ENCODE results near the gene DNM3.
A peak's percentile ranks its signal among the peaks of the same experiment; 100 is the strongest.

DNM3 gene

GRCh38 chr1:171984850-171985485, 143.7 kb downstream of the DNM3 start:
- no peak for DNase-seq (ENCODE audit: low spot score in 2 of 2)
- Mint-ChIP-seq H3K4me3 (no peak overlapping the region), H3K36me3 (no peaks in the 10 kb centered on the region), H3K4me1 (no peaks in the 10 kb centered on the region), H3K9me3 (no peaks in the 10 kb centered on the region), H3K27ac (no peak overlapping the region)
- peak; percentile 51 for ATAC-seq

GRCh38 chr1:171985639-171986038, 144.3 kb downstream of the DNM3 start:
- Mint-ChIP-seq H3K4me1 (no peaks in the 10 kb centered on the region), H3K27ac (no peak overlapping the region), H3K9me3 (no peaks in the 10 kb centered on the region), H3K4me3 (no peak overlapping the region), H3K36me3 (no peaks in the 10 kb centered on the region)
- no peak for ATAC-seq
- no peak for DNase-seq (ENCODE audit: low spot score in 2 of 2)

DNA sequence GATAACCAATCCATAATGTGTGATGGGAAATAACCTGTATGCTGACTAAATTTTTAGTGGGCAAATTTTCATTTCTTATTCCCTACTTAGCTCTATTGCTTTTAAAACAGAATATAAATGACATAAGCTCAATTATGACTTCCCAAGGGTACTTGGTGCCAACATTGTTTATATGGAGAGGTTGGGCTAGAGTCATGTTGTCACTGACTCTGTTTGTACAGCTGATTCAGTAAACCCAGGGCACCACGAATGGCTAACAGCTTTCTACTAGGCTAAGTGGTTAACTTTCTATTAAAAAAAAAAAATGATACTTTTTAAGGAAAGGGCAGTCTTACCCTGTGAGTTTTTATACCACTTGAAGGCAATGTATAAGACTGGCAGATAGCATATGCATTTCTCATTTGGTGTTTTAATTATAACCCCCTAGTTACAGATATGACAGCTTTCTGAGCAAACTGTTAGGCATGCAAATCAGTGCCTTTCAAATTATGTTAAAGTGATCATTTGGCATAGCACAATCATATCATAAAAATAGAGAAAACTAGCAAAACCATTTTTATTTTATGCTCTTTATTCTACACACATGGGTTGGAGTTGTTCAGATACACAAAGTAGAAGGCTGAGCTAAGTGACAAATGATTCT, 147.1 kb downstream of the DNM3 start:
- no peaks in the 10 kb centered on the region for H3K9me3 Mint-ChIP-seq
- DNase-seq (ENCODE audit: low spot score in 2 of 2) (no peak), ATAC-seq (no peak)
- no peaks in the 10 kb centered on the region for H3K4me1 Mint-ChIP-seq
- H3K27ac Mint-ChIP-seq: no peak overlapping the region
- no peaks in the 10 kb centered on the region for H3K36me3 Mint-ChIP-seq
- no peak overlapping the region for H3K4me3 Mint-ChIP-seq

- Mint-ChIP-seq H3K9me3 (no peaks in the 10 kb centered on the region), H3K36me3 (no peaks in the 10 kb centered on the region), H3K27ac (no peak overlapping the region), H3K4me1 (no peaks in the 10 kb centered on the region), H3K4me3 (no peak overlapping the region)
- ATAC-seq: no peak
- no peak for DNase-seq (ENCODE audit: low spot score in 2 of 2)
Measured at GRCh38 chr1:171990371-171990770, 149.1 kb downstream of the DNM3 start.

DNA sequence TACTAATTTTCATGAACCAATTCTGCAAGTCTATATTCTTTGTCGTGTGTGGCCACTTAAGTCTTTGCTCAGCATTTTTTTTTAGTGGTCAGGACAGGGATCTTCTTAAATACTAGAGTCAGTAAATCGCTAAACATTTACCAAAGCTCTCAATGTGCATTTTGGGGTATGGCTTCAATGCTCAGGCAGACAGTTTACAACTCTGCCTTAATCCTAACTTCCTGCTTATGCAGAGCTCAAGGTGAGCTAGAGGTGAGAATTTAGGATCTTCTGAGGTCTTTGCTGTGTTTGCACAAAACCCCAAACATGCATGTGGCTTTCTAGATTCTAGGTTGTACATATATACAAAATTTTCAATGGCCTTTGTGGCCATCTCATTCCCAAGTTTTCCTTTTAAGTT, 153.0 kb downstream of the DNM3 start:
- Mint-ChIP-seq H3K4me1 (no peaks in the 10 kb centered on the region), H3K27ac (no peak overlapping the region), H3K9me3 (no peaks in the 10 kb centered on the region), H3K36me3 (no peaks in the 10 kb centered on the region), H3K4me3 (no peak overlapping the region)
- ATAC-seq (no peak), DNase-seq (ENCODE audit: low spot score in 2 of 2) (no peak)

GRCh38 chr1:171995573-171995972, 154.3 kb downstream of the DNM3 start:
- H3K27ac Mint-ChIP-seq: no peak overlapping the region
- no peaks in the 10 kb centered on the region for H3K36me3 Mint-ChIP-seq
- no peak for ATAC-seq
- no peak overlapping the region for H3K4me3 Mint-ChIP-seq
- DNase-seq (ENCODE audit: low spot score in 2 of 2): no peak
- H3K9me3 Mint-ChIP-seq: no peaks in the 10 kb centered on the region
- H3K4me1 Mint-ChIP-seq: no peaks in the 10 kb centered on the region

- H3K9me3 Mint-ChIP-seq: no peaks in the 10 kb centered on the region
- H3K4me1 Mint-ChIP-seq: no peaks in the 10 kb centered on the region
- DNase-seq (ENCODE audit: low spot score in 2 of 2) (no peak), ATAC-seq (no peak)
- H3K36me3 Mint-ChIP-seq: no peaks in the 10 kb centered on the region
- H3K4me3 Mint-ChIP-seq: no peak overlapping the region
- no peak overlapping the region for H3K27ac Mint-ChIP-seq
Measured at GRCh38 chr1:171997936-171998335, 156.6 kb downstream of the DNM3 start.

GRCh38 chr1:171998711-171999110, 157.4 kb downstream of the DNM3 start:
- ATAC-seq (no peak), DNase-seq (ENCODE audit: low spot score in 2 of 2) (no peak)
- Mint-ChIP-seq H3K27ac (no peak overlapping the region), H3K4me1 (no peaks in the 10 kb centered on the region), H3K9me3 (no peaks in the 10 kb centered on the region), H3K4me3 (no peak overlapping the region), H3K36me3 (no peaks in the 10 kb centered on the region)

DNA sequence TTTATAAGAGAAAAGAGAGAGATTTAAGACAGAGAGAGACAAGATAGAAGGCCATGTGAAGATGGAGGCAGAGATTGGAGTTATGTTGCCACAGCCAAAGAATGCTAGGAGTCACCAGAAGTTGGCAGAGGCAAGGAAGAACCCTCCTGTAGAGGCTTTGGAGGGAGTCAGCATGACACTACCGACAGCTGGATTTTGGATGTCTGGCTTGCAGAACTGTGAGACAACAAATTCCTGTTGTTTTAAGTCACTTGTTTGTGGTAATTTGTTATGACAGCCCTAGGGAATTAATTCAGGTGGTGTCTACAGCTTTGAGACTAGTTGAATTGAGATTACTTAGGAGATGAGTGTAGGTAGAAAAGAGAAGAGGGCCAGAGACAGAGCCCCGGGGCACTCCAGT, 158.5 kb downstream of the DNM3 start:
- Mint-ChIP-seq H3K27ac (no peak overlapping the region), H3K4me3 (no peak overlapping the region), H3K9me3 (no peaks in the 10 kb centered on the region), H3K36me3 (no peaks in the 10 kb centered on the region), H3K4me1 (no peaks in the 10 kb centered on the region)
- no peak for ATAC-seq
- no peak for DNase-seq (ENCODE audit: low spot score in 2 of 2)

DNA sequence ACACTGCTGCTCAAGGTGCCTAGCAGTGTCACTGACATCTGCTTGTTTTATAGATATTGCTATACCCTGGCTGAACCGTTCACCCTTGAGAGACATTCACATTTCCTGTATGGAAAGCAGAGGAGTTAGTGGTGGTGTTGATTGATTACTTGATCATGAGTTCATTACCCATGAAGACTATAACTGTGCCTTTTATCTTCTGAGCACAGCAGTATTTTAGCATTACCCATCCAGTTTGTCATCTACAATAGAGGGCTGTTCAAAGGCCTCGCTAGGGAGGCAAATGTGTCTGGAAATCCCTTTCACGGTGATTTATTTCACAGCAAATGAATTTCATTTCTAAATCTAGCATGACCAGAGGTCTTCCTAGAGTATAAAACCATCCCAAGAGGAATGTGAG, 160.0 kb downstream of the DNM3 start:
- Mint-ChIP-seq H3K4me3 (no peak overlapping the region), H3K4me1 (no peaks in the 10 kb centered on the region), H3K27ac (no peak overlapping the region), H3K36me3 (no peaks in the 10 kb centered on the region), H3K9me3 (no peaks in the 10 kb centered on the region)
- DNase-seq (ENCODE audit: low spot score in 2 of 2) (no peak), ATAC-seq (no peak)

DNA sequence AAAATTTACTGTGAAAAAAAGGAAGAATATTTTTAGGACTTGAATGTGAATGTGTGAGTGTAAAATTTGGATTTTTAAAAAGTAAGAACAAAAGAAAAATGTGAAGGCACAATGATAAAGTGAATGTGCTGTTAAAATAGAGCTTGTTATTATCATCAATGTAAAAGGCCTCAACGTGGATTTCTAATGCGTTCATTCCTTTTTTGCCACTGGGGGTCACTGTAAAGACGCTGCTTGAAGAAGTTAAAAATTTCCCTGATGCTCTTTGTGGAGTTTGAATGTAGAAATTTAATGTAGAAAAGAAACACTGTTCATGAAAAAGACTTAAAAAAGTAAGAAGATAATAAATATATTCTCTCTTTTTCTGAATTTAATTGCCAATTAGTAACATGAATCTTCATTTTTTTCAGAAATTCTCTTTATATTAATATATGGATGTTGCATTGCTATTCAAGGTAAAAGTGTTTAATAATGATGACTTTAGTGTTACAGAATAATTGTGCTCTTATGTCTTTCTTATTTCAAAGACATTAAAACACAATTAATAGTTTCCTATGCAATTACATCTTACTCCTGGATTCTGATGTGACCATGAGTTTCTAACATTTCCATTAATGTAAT, 161.5 kb downstream of the DNM3 start:
- DNase-seq (ENCODE audit: low spot score in 2 of 2): no peak
- H3K4me1 Mint-ChIP-seq: no peaks in the 10 kb centered on the region
- no peaks in the 10 kb centered on the region for H3K36me3 Mint-ChIP-seq
- no peak for ATAC-seq
- H3K27ac Mint-ChIP-seq: no peak overlapping the region
- H3K9me3 Mint-ChIP-seq: no peaks in the 10 kb centered on the region
- no peak overlapping the region for H3K4me3 Mint-ChIP-seq

GRCh38 chr1:172003766-172004530, 162.7 kb downstream of the DNM3 start:
- Mint-ChIP-seq H3K36me3 (no peaks in the 10 kb centered on the region), H3K4me1 (no peaks in the 10 kb centered on the region), H3K9me3 (no peaks in the 10 kb centered on the region), H3K4me3 (no peak overlapping the region), H3K27ac (no peak overlapping the region)
- no peak for DNase-seq (ENCODE audit: low spot score in 2 of 2)
- no peak for ATAC-seq

- H3K4me1 Mint-ChIP-seq: no peaks in the 10 kb centered on the region
- no peaks in the 10 kb centered on the region for H3K9me3 Mint-ChIP-seq
- ATAC-seq: no peak
- H3K36me3 Mint-ChIP-seq: no peaks in the 10 kb centered on the region
- no peak for DNase-seq (ENCODE audit: low spot score in 2 of 2)
- H3K27ac Mint-ChIP-seq: no peak overlapping the region
- H3K4me3 Mint-ChIP-seq: no peak overlapping the region
Measured at GRCh38 chr1:172004671-172005070, 163.4 kb downstream of the DNM3 start.

GRCh38 chr1:172005856-172006255, 164.6 kb downstream of the DNM3 start:
- DNase-seq (ENCODE audit: low spot score in 2 of 2) (no peak), ATAC-seq (no peak)
- H3K4me3 Mint-ChIP-seq: no peak overlapping the region
- no peaks in the 10 kb centered on the region for H3K36me3 Mint-ChIP-seq
- no peaks in the 10 kb centered on the region for H3K9me3 Mint-ChIP-seq
- no peak overlapping the region for H3K27ac Mint-ChIP-seq
- H3K4me1 Mint-ChIP-seq: no peaks in the 10 kb centered on the region

DNA sequence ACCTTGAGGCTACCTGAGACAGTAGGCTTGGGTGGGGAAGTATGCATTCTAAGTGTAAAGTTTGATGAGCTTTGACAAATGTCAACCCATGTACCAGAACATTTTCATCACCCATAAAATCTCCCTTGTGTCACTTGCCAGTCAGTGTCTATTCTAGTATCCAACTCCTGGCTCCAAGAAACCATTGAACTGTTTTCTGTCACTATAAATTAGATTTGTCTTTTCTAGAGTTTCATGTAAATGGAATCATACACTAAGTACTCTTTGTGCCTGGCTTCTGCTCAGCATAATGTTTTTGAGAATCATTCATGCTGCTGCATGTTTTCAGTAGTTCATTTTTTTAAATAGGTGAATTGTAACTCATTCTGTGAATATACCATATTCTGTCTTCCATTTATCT, 165.4 kb downstream of the DNM3 start:
- H3K4me1 Mint-ChIP-seq: no peaks in the 10 kb centered on the region
- ATAC-seq (no peak), DNase-seq (ENCODE audit: low spot score in 2 of 2) (no peak)
- H3K4me3 Mint-ChIP-seq: no peak overlapping the region
- no peaks in the 10 kb centered on the region for H3K9me3 Mint-ChIP-seq
- H3K27ac Mint-ChIP-seq: no peak overlapping the region
- no peaks in the 10 kb centered on the region for H3K36me3 Mint-ChIP-seq

Measured in stimulated activated effector memory CD8-positive, alpha-beta T cell treated with anti-CD3 and anti-CD28 coated beads, Interleukin-12 subunit alpha, Interleukin-12 subunit beta, amount 100 ng/mL, for 72 hours (primary cell).